IgD-negative memory B cell (primary cell): ENCODE data around the gene TSPAN17. TPM values are rescaled to one million over a fixed set of nuclear protein-coding genes. Genes with fewer than 3 reads are reported as not detected.

Experiments
- H3K27ac Mint-ChIP-seq, 3 donors: one replicate each; pipeline ENCODE4 v1.8.0; 2020 to 2022; ENCODE audit warnings: mild to moderate bottlenecking in 3 of 3, mixed read lengths in 3 of 3, moderate library complexity in 1 of 3
- H3K27me3 Mint-ChIP-seq: one replicate; pipeline ENCODE4 v1.8.0; 2021; ENCODE audit warnings: mixed read lengths
- H3K36me3 Mint-ChIP-seq: one replicate; pipeline ENCODE4 v1.8.0; 2020; ENCODE audit warnings: mild to moderate bottlenecking, mixed read lengths
- H3K4me1 Mint-ChIP-seq, 3 donors: one replicate each; pipeline ENCODE4 v1.8.0; 2020 to 2022; ENCODE audit warnings: mixed read lengths in 3 of 3, mild to moderate bottlenecking in 1 of 3
- H3K4me3 Mint-ChIP-seq, 4 donors: one replicate each; pipeline ENCODE4 v1.8.0; 2020 to 2022; ENCODE audit warnings: mild to moderate bottlenecking in 4 of 4, mixed read lengths in 4 of 4, moderate library complexity in 3 of 4
- H3K9me3 Mint-ChIP-seq, 3 donors: one replicate each; pipeline ENCODE4 v1.8.0; 2020 to 2021; ENCODE audit warnings: mixed read lengths in 3 of 3, mild to moderate bottlenecking in 1 of 3
- polyA plus RNA-seq: library from polyadenylated mRNA; unstranded; fragments of 300-500 nt; fragmentation: Illumina TruSeq; gene quantifications from one replicate; pipeline ENCODE4 v1.2.3, GENCODE V29; 2021

Gene TSPAN17
- polyA plus RNA-seq, 1 donor from 2014 or later = 19.5 TPM

DNA sequence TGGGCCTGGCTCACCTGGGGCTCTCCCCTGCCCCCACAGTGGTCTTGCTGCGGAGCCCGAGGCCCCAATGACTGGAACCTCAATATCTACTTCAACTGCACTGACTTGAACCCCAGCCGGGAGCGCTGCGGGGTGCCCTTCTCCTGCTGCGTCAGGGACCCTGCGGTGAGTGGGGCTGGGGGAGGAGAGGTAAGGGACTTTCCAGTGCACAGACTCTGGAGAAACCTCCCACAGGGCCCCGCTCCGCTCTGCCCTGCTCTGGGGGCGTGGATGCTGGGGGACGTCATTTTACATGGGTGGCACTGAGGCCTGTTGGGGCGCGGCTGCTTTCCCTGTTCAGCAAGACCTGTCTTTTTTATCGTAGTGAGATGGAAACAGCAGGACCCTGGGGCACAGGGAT lies 7.6 kb downstream of the TSPAN17 start:
- Mint-ChIP-seq H3K27me3 (no peaks in the 10 kb centered on the region), H3K4me3 (peak overlapping the region in 1 of 4 donors; percentile 63), H3K4me1 (peaks cover 18 to 36% (median 27%) of the 10 kb centered on the region in 3 donors), H3K27ac (no peak overlapping the region), H3K9me3 (no peaks in the 10 kb centered on the region), H3K36me3 (peaks cover 2% of the 10 kb centered on the region)

DNA sequence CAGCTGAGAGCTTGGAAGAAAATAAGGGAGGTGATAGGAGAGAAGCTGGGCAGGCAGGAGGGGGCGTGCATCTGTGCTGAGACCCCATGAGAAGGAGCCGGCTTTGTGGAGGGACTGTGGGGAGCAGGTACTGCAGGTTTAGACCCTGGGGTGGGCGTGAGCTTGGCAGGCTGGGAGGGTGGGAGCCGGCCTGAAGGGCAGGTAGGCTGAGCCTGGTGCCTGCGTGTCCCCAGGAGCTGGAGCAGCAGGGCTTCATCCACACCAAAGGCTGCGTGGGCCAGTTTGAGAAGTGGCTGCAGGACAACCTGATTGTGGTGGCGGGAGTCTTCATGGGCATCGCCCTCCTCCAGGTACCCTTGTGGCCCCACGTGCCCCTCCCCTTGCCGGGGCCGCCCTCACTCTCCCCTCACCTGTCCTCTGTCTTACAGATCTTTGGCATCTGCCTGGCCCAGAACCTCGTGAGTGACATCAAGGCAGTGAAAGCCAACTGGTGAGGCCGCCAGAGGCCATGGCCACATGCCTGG lies 9.2 kb downstream of the TSPAN17 start:
- no peak overlapping the region for H3K27ac Mint-ChIP-seq
- peaks cover under 1% of the 10 kb centered on the region for H3K27me3 Mint-ChIP-seq
- peaks cover 2% of the 10 kb centered on the region for H3K36me3 Mint-ChIP-seq
- H3K9me3 Mint-ChIP-seq = no peaks in the 10 kb centered on the region
- H3K4me1 Mint-ChIP-seq = peaks cover 18 to 35% (median 29%) of the 10 kb centered on the region in 3 donors
- no peak overlapping the region for H3K4me3 Mint-ChIP-seq

DNA sequence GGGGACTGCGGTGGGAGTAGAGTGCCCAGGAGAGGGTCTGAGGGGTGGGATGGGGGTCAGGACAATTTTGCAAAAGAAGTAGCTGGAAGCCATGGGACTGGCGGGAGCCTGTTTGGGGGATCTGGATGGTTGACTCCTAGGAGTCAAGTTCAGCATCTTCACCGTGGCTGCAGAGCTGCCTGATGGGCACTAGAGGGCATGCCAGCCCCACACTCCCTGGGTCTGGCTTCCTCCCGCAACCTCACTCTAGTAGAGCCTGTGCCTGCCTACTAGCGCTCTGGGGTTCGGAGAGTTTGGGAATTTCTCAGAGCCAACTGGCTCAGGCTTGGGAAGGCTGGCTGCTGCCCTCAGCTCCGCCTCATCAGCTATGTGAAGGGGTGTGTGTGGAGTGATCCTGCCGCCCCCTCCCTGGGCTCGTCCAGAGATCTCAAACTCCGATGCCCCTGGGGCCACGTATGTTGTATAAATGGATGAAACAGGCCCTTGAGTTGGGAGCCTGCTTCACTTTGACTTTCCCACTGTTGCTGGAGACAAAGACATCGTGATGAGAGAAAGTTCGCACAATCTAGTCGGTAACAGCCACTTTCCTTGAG lies 10.8 kb downstream of the TSPAN17 start:
- Mint-ChIP-seq H3K4me1 (peaks cover 16 to 28% (median 25%) of the 10 kb centered on the region in 3 donors), H3K4me3 (peak overlapping the region in 1 of 4 donors; percentile 58), H3K36me3 (peaks cover 2% of the 10 kb centered on the region), H3K27me3 (peaks cover 4% of the 10 kb centered on the region), H3K27ac (peak overlapping the region in 2 of 3 donors; percentile 59 to 74), H3K9me3 (no peaks in the 10 kb centered on the region)

DNA sequence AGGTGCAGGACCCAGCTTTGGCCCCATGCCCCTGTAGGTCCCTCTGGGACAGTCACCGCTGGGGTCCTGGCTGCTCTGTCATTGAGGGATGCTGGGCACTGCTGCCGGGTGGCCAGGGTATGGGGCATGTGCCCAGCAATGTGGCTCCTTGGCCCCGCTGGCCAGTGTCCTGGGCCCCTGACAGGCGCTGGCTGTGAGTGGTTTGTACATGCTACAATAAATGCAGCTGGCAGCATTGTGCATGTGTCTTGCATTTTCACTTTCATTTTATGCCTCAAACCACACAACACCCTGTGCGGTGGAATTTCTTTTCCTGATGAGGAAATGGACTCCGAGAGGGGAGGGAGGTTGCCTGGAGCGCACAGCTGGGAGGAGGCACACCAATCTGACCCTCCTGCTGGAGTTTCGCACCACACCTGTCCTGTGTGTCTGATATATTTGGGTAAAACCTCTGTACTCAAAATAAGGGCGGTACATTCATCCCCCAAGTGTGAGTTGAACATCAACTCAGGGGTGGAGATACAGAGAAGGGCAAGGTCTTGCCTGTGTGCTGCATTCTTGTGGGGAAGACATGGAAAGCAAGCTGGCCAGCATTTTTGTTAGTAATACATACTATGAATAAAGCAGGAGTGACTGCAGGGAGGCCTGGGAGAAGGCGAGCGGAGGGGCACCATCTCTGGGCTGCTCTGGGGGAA lies 11.7 kb downstream of the TSPAN17 start:
- Mint-ChIP-seq H3K4me3 (peak overlapping the region; percentile 1 to 91 (median 78)), H3K27me3 (peaks cover 13% of the 10 kb centered on the region), H3K4me1 (peaks cover 9 to 21% (median 17%) of the 10 kb centered on the region in 3 donors), H3K27ac (peak overlapping the region in 2 of 3 donors; percentile 74 to 92), H3K36me3 (peaks cover 2% of the 10 kb centered on the region), H3K9me3 (no peaks in the 10 kb centered on the region)

DNA sequence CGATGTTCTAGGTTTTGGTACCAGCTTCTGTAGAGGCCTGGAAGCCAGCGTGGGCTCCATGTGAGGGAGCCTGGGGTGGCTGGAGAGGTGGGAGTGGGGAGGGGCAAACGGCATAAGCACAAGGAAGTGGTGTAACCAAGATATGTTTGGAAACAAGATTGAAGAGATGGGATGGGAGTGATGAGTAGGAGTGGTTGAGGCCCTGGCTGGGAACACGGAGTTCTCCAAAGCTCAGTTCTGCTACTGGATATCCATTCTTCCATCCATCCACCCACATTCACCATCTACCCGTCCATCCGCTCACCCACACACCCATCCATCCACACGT lies 12.2 kb downstream of the TSPAN17 start:
- peak overlapping the region in 1 of 3 donors; percentile 74 for H3K27ac Mint-ChIP-seq
- H3K4me3 Mint-ChIP-seq = peak overlapping the region in 1 of 4 donors; percentile 85
- no peaks in the 10 kb centered on the region for H3K9me3 Mint-ChIP-seq
- H3K4me1 Mint-ChIP-seq = peaks cover 9 to 21% (median 17%) of the 10 kb centered on the region in 3 donors
- H3K27me3 Mint-ChIP-seq = peaks cover 15% of the 10 kb centered on the region
- peaks cover 2% of the 10 kb centered on the region for H3K36me3 Mint-ChIP-seq

DNA sequence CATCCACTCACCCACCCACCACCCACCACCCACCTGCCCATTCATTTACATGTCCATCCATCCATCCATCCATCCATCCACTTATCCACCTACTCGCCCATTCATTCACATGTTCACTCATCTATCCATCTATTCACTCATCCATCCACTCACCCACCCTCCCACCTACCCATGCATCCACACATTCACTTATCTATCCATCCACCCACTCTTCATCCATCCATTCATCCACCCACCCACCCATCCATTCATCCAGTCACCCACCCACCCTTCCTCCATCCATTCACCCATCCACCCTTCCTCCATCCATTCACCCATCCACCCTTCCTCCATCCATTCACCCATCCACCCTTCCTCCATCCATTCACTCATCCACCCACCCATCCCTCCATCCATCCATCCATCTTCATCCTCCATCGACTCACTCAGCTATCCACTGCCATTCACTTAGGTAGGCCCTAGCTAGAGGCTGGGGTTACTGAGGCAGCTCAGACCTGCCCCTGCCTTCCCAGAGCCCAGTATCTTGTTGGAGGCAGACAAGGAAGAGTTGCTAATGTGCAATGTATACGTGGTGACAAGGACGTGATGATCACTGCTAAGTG lies 12.7 kb downstream of the TSPAN17 start:
- peaks cover 9 to 21% (median 17%) of the 10 kb centered on the region in 3 donors for H3K4me1 Mint-ChIP-seq
- H3K9me3 Mint-ChIP-seq = no peaks in the 10 kb centered on the region
- peaks cover 2% of the 10 kb centered on the region for H3K36me3 Mint-ChIP-seq
- no peak overlapping the region for H3K27ac Mint-ChIP-seq
- H3K27me3 Mint-ChIP-seq = peaks cover 17% of the 10 kb centered on the region
- peak overlapping the region in 1 of 4 donors; percentile 73 for H3K4me3 Mint-ChIP-seq

DNA sequence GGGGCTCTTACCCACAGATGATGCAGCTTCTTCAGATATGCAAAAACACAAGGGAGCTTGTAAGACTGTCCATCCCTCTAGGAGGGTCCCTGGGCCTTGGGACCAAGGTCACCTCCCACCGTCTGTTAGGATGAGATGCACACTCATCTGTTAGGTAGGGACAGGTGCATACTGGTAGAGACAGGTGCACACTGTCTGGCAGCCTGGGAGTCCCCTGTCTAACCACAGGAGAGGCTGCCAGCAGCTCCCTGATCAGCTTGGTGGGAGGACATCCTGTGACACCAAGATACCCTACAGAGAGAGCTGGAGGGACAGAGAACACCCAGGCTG lies 13.2 kb downstream of the TSPAN17 start:
- H3K9me3 Mint-ChIP-seq = no peaks in the 10 kb centered on the region
- H3K27me3 Mint-ChIP-seq = peaks cover 17% of the 10 kb centered on the region
- peaks cover 2% of the 10 kb centered on the region for H3K36me3 Mint-ChIP-seq
- H3K27ac Mint-ChIP-seq = peak overlapping the region in 1 of 3 donors; percentile 43
- peaks cover 9 to 21% (median 17%) of the 10 kb centered on the region in 3 donors for H3K4me1 Mint-ChIP-seq
- H3K4me3 Mint-ChIP-seq = peak overlapping the region in 1 of 4 donors; percentile 49

DNA sequence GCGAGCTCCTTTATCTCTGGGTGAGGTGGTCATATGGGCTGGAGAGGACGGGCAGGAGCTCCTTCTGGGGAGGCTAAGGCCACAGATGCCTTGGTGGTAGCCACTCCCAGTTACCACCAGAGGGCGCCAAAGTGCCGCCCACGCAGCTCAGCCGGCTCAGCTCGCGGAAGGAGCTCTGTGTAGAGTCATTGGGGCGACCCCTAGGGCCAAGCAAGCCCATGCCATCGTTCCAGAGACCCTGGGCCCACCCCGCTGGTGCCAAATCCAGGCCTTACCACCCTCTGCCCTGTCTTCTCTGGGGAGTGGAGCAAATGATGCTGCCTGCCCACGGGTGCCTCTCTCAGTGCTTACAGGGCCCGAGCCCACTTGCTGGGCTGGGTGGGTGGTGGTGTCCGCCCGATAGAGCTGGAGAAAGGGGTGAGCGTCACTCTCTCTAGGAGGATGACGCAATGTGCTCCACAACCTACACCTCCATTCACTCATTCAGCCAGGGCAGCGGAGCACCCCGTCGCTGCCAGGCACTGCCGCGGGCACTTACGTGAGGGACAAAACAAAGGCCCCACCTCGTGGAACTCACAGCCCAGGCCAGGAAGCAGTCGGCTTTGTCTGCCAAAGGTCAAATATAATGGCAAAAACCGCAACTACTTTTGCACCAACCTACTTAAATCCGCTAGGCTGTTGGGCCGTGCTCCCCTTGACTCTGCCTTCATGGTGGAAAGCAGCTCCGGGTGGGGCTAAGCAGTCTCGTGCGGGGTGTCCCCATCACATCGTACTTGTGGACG lies 13.8 kb downstream of the TSPAN17 start:
- Mint-ChIP-seq H3K27ac (peak overlapping the region in 1 of 3 donors; percentile 43), H3K4me1 (peaks cover 9 to 21% (median 17%) of the 10 kb centered on the region in 3 donors), H3K9me3 (no peaks in the 10 kb centered on the region), H3K27me3 (peaks cover 17% of the 10 kb centered on the region), H3K4me3 (peak overlapping the region in 1 of 4 donors; percentile 58), H3K36me3 (peaks cover 2% of the 10 kb centered on the region)

DNA sequence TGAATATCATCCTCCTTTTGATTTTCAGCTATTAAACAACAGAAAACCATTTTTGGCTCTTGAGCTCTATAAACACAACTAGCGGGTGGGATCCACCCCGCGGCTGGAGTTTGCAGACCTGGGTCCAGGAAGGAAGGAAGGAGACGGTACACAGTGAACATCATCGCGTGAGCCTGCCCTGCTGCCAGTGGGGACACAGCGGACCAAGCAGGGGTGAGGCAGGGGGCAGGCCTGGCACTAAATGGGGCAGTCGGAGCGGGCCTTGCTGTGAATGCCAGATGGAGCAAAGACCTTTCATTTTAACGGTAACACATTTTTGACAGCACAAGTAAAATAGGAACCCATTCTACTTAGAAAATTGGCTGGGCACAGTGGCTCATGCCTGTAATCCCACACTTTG lies 14.4 kb downstream of the TSPAN17 start:
- Mint-ChIP-seq H3K36me3 (peaks cover 2% of the 10 kb centered on the region), H3K27me3 (peaks cover 17% of the 10 kb centered on the region), H3K27ac (no peak overlapping the region), H3K4me3 (no peak overlapping the region), H3K9me3 (no peaks in the 10 kb centered on the region), H3K4me1 (peaks cover 9 to 21% (median 17%) of the 10 kb centered on the region in 3 donors)

DNA sequence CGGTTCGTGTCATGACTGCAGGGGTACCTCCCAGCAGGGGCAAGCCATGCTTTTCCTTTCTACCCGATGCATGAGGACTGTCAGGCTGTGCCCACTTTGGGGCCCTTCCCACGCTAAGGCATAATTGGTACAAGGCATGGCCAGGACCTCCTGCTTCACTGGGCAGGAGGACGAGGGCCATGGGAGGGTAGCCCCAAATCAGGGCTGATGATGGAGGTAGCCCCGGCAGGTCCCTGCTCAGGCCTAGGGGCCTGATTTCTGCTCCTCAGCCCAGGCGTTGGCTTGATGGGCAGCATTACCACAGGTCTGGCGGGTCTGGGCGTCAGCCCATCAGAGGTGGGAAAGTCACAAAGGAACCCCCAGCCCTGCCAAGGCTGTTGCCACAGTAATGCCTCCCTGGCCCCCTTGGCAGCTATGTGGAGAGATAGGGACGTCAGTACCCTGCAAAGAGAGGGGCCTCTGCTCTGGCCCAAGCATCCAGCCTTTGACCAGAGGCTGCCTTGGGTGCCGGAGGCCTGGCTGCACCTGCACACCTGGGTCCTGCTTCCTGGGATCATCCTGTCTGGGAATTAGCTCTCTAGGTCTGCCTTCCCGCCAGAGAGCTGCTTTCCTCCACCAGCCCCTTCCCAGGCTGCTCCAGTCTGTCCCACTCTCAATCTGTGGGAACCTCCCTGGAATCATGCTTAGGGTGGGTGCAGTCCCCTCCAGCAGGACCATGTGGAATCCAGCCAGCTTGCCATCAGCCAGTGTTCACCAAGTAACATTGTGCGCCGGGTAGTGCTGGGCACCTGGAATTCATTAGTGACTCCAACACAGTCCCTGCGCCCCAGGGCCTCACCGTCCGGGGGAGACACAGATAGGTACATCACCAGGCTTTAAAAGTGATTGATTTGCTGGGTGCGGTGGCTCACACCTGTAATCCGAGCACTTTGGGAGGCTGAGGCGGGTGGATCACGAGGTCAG lies 15.4 kb downstream of the TSPAN17 start:
- Mint-ChIP-seq H3K27ac (no peak overlapping the region), H3K36me3 (peaks cover 2% of the 10 kb centered on the region), H3K9me3 (no peaks in the 10 kb centered on the region), H3K4me3 (no peak overlapping the region), H3K4me1 (peaks cover 9 to 21% (median 17%) of the 10 kb centered on the region in 3 donors), H3K27me3 (peaks cover 17% of the 10 kb centered on the region)

DNA sequence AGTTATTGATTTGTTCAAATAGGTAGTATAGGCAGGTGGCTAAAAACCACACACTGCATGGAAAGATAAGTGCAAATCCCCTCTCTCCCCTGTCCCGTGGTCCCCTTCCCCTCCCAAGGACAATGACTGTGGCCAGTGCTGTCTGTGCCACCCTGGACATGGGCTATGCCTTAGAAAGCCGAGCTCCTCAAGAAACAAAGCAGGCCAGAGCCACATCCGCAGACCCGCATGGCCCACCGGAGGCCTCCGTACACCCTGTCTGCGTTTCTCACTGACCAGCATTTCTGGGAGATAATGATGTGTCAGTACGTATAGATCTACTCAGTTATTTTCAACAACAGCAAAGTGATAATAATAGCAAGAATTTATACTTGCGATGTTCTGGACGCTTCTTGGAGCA lies 16.3 kb downstream of the TSPAN17 start:
- H3K36me3 Mint-ChIP-seq = no peaks in the 10 kb centered on the region
- H3K27me3 Mint-ChIP-seq = peaks cover 17% of the 10 kb centered on the region
- peaks cover 5 to 14% (median 10%) of the 10 kb centered on the region in 3 donors for H3K4me1 Mint-ChIP-seq
- H3K27ac Mint-ChIP-seq = no peak overlapping the region
- H3K4me3 Mint-ChIP-seq = no peak overlapping the region
- H3K9me3 Mint-ChIP-seq = no peaks in the 10 kb centered on the region

DNA sequence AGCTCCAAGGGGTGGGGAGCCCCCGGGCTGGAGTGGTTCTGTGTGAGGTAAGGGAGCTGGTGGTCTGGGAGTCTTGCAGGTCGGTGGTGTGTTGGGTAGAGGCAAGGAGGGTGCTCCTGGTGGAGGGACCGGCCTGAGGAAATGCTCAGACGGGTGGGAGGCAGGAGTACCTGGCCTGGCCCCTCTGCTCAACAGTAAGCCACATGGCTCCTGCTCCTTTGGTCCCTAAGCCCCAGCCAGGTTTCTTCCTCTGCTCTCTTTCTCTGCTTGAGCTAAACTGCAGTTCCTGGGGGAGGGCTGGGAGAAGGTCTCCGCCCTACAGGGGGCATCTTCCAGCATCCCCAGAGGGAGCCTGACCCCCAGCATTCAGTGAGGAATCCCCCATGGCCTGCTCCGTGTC lies 17.2 kb downstream of the TSPAN17 start:
- Mint-ChIP-seq H3K9me3 (no peaks in the 10 kb centered on the region), H3K27ac (no peak overlapping the region), H3K4me3 (no peak overlapping the region), H3K27me3 (peaks cover 19% of the 10 kb centered on the region), H3K36me3 (no peaks in the 10 kb centered on the region), H3K4me1 (peaks cover 0 to 6% (median 3%) of the 10 kb centered on the region in 3 donors)

DNA sequence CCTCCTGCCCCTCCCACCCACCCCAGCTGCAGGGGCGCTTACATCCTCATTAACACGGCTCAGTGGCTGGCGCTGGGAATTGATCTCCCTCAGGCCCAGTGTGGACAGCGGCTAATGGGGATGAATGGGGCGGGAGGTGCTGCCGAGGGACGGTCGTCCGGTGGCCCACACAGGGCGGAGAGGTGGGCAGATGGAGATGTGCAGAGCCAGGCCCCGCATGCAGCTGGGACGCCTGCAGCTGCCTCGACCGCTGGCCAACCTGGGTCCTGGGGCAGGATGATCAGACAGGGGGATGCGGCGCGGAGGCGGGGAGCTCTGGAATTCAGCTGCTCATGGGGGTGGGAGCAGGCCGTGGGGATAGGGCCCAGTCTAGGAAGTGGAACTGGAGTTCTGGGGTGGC lies 17.6 kb downstream of the TSPAN17 start:
- H3K27ac Mint-ChIP-seq = no peak overlapping the region
- no peaks in the 10 kb centered on the region for H3K9me3 Mint-ChIP-seq
- H3K27me3 Mint-ChIP-seq = peaks cover 19% of the 10 kb centered on the region
- no peak overlapping the region for H3K4me3 Mint-ChIP-seq
- H3K4me1 Mint-ChIP-seq = peaks cover 0 to 6% (median 3%) of the 10 kb centered on the region in 3 donors
- no peaks in the 10 kb centered on the region for H3K36me3 Mint-ChIP-seq

DNA sequence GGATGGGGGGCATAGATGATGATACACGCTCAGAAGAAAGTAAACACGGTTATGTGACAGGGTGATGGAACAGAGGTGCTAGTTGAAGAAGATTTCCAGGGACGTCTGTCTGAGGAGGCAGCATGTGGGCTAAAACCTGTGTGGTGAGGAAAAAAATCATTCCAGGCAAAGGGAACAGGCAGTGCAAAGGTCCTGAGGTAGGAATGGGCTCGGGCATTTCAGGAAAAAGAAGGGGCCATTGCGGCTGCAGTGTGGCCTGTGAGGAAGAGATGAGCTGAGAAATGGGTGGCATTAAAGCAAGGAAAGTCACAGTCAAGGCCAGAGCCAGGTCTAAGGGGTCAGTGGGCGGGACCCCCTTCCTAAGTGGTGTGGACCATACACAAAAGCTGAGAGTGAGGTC lies 18.2 kb downstream of the TSPAN17 start:
- H3K27me3 Mint-ChIP-seq = peaks cover 19% of the 10 kb centered on the region
- no peak overlapping the region for H3K27ac Mint-ChIP-seq
- peaks cover 0 to 3% (median 3%) of the 10 kb centered on the region in 3 donors for H3K4me1 Mint-ChIP-seq
- H3K4me3 Mint-ChIP-seq = no peak overlapping the region
- H3K9me3 Mint-ChIP-seq = no peaks in the 10 kb centered on the region
- no peaks in the 10 kb centered on the region for H3K36me3 Mint-ChIP-seq
